Stomach (tissue), 4 donors: ENCODE data around the gene KCNQ1.

Experiments
- CTCF ChIP-seq, 7 experiments: fragments of 450-650 bp in 4 of 7; fragments of 200-600 bp in 3 of 7; sonication (generic) in 3 of 7; IDR thresholded peaks; one replicate each; pipeline ENCODE4 v1.5.1; 2016 to 2019; ENCODE audit warnings: antibody characterized with exemption in 7 of 7, control low read depth in 2 of 7, mild to moderate bottlenecking in 1 of 7
- POLR2A ChIP-seq, 4 donors: fragments of 450-650 bp; IDR thresholded peaks; one replicate each; pipeline ENCODE4 v1.6.1; 2016; ENCODE audit warnings: antibody characterized with exemption in 4 of 4, control low read depth in 2 of 4, mild to moderate bottlenecking in 1 of 4, moderate library complexity in 1 of 4

DNA sequence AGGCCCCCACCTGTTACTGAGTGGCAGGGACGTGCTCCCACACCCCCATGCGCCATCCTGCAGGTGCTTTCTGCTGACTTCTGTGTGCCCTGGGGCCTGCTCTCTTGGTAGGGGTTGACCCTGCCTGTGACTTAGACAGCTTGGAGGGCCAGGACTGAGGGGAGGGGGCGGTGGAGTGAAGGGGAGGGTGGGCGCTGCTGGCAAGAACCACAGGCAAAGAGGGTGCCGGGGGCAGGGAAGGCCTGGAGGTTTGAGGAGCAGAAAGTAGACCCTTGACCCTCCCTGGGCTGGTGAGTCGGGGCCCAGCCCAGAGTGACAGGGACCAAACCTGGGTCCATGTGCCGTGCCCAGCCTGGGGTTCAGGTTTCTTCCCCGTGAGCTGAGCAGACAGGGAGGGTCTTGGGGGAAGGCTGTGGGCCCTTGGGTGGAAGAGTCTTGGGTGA is 17.8 kb downstream of the KCNQ1 start:
- no peak for TF ChIP-seq CTCF (IDR thresholded peaks at IDR 0.05)
- TF ChIP-seq POLR2A (IDR thresholded peaks at IDR 0.05), result no peak
